HG03060 (cell line): ENCODE data around the gene LAMB4.
"Not testable (repeated sequence)": the region's sequence is repeated elsewhere in the genome, so short reads cannot be mapped to it uniquely, and the experiment has no call there.

Source experiments
- ATAC-seq: cut with Tn5 transposase; IDR thresholded peaks from one replicate; pipeline ENCODE4 v1.9.1; 2021; ENCODE audit warnings: low read depth, moderate number of reproducible peaks; ENCODE audit not compliant: unreplicated experiment

Gene LAMB4

DNA sequence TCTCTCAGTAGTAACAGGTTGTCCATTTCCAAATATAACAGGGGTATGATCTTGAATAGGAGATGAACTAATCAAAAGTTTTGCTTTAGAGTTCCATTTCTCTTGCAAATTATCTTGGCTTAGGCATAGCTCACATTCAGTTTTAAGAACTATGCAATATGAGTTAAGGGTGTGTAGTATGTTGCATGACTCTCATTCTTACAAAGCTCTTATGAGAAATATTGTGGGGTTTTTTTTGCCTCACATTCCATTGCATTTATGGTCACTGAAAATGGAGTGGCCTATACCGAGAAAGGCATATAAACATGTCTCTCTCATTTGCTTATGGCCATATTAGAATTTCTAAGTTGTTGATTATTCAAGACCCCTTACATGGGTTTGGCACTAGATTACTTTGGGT, 78.7 kb downstream of the LAMB4 start:
- no peak for ATAC-seq

DNA sequence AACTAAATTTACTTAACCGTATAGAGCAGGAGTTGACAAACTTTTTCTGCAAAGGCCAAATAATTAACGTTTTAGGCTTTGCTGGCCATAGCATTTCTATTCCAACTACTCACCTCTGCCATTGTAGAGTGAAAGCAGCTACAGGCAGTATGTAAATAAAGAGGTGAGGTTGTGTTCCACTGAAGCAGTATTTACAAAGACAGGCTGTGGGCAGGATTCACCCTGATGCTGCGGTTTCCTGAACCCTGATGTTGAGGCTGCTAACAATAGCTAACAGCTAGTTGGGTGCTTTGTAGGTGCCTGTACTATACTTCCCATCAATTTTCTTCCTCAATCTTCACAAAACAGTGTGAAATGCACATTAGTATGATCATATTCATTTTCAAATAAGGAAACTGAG, 80.2 kb downstream of the LAMB4 start:
- ATAC-seq, result peak; percentile 76

DNA sequence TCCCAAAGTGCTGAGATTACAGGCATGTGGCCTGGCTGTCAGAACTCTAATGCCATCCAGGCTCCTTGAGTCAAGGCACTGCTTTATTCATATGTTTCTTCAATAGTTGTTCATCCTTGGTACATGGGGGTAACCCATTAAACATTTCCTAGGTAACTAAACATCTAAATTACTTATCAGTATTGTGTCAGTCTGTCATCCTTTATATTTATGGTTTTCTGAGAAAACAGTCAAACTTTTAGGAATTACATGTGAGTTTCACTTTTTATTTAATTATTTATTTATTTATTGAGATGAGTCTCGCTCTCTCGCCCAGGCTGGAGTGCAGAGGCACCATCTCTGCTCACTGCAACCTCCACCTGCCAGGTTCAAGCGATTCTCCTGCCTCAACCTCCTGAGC, 81.7 kb downstream of the LAMB4 start:
- ATAC-seq, result no peak

DNA sequence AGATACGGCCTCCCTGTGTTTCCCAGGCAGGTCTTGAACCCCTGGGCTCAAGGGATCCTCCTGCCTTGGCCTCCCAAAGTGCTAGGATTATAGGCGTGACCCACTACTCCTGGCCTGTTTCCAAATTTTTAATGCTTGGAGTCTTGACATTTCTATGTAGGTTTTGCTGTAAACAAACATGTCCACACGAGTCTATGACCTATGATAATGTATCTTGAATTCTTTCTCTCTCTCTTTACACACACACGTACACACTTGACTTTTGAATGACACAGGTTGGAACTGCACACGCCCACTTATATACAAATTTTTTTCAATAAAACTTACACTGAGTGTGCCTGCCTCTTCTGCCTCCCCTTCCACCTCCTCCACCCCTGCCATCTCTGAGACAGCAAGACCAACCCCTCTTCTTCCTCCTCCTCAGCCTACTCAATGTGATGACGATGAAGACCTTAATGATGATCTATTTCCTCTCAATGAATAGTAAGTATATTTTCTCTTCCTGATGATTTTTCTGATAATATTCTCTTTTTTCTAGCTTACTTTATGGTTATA, 83.1 kb downstream of the LAMB4 start:
- ATAC-seq, result no peak

DNA sequence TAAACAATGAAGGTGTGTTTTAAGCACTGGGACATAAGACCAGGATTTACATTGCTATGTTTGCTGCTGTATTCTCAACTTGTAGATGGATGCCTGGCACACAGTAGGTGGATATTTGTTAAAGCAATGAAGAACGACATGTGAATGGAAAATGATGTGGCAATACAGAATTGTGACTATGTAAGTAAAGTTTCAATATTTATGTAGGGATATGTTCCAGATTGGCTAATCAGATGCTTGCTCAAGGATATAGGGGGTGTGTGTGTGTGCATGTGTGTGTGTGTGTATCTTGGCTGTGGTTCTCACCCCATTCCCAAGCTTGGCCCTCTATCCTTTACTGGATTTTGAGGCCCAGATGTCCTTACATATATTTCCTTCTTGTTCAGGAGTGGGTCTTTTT, 84.5 kb downstream of the LAMB4 start:
- ATAC-seq, result no peak

DNA sequence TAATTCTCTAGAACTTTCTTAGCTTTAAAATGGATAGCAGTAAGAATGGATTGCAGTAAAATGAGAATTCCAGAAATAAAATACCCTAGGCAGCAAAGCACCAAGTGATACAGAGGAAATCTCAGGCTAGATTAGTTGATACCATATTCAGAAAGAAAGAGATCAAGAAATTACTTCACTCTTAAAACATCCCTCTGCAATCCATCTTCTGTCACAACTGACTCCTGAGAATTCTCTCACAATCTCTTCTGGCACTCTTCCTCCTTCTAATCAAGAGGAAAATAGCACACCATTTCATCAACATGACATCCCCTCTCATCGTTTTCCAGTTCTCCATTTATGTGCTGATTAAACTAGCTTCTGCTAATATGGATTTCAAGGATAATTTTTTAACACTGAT, 85.0 kb downstream of the LAMB4 start:
- ATAC-seq, result no peak

DNA sequence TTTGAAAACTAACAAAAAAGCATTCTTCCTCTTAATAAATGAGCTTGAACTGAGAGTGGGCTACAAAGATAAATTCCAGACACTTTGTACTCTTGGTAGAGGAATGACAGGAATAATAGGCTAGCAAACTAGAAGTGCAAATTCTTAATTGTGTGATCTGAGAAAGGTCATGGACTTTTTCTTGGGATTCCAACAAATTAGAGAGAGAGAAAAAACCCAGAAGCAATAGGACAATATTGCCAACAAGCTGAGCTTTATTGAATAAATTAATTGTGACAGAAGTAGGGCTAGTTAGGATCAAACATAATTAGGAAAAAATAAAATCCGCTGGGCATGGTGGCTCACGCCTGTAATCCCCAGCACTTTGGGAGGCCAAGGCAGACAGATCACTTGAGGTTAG, 85.8 kb downstream of the LAMB4 start:
- no peak for ATAC-seq

DNA sequence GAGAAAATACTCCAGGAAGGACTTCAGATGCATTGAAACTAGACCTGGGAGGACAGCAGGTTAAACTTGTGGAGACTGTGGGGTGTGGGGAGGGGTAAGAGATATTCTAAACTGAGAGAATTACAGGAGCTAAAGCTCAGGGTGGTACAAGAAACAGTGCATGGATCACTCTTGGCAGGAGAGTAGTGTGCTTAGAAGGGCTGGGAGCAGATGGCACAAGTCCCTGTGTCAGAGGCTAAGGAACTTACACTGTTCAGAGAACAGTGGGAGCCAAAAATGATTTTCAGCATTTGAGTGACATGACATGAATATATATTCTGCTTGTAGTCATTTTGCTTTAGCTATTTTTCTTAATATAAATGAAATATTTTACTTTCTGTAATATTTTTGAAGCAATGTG, 91.2 kb downstream of the LAMB4 start:
- ATAC-seq, result no peak

DNA sequence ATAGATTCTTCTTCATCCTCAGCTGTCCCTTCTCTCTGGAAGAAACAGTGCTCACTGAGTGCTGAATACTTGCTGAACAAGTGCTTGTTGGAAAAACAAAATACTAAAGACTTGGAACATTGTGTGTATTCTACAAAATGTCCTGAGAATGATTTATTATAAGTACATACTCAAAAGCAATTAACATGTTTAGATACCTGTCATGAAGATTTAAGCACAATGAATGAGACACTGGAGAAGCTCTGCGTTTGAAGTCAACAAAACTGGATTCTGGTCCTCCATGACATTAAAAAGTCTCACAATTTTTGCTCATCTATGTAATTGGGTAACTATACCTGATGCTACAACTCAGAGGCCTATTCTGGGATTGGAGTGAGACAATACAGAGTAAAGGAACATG, 92.4 kb downstream of the LAMB4 start:
- ATAC-seq, result no peak

DNA sequence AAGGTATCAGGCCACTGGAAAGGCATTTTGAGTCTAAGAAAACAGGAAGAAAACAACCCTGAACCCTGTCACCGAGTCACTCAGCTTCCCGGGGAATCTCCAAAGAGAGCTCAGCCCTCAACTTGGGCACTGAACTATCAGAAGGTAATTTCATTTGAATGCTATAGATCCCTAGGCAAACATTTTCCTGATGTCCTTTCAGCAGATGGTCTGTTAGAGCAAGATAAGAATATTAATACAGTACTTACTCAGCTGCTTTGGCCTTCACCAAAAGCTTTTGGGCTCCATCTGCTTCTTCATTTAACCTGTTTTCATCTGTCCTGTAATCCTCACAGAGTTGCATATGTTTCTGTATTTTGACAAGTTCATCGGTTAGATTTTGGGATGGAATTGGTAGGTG, 93.0 kb downstream of the LAMB4 start:
- no peak for ATAC-seq

DNA sequence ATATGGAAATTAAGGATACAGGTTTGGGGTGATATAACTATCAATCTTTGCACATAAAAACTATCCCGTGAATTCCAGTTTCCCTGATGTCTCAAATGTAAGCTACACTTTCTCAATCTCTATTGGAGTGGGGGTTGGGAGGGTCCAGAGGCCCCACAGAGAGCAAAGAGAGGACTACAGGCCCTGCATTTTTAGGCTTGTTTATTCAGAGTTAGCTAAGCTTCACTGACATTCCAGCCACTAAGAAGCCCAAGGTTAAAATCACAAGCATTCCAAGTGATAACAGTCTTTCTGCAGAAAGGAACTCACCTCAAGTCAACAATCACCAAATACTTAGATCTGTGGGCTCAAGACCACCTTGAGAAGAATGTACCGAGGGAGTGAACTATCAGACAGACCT, 95.6 kb downstream of the LAMB4 start:
- ATAC-seq, result no peak

DNA sequence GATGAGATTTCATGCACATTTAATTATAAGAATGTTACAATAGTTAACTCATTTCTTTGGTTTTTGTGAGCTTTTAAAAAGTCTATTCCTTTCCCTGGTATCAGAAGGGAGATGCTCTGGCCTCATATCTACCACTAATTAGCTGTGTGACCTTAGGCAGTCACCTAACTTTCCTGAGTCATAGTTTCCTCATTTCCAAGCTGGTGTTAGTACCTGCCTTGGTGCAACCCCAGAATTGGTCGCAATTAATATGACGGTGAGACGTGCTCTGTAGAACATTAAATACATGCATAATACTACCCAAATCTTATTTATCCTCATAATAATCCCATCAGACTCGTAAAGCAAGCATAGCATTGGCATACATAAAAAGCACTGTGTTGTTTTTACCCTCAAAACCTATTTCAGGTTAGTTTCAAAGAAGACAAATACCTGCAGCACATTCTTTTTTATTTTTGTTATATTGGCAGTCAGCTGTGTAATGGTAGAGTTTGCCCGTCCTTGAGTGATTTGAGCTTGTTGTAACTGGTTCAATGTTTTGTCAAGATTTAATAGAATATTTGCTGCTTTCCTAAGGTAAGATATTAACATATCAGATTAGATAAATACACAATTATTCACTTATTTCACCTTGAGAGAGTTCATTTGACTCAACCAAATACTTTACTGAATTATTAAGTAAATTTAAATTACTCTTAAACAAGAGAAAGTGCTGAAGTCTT, 96.2 kb downstream of the LAMB4 start:
- no peak for ATAC-seq

DNA sequence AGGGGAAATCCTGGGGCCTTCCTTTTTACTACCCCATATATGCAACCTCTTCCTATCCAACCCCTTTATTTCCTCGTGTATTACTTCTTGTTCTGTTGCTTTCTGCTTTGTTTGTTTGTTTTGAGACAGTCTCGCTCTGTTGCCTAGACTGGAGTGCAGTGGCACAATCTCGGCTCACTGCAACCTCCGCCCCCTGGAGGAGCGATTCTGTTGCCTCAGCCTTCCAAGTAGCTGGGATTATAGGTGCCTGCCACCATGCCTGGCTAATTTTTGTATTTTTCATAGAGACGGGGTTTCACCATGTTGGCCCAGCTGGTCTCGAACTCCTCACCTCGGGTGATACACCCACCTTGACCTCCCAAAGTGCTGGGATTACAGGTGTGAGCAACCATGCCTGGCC, 96.9 kb downstream of the LAMB4 start:
- ATAC-seq, result not testable (repeated sequence)

DNA sequence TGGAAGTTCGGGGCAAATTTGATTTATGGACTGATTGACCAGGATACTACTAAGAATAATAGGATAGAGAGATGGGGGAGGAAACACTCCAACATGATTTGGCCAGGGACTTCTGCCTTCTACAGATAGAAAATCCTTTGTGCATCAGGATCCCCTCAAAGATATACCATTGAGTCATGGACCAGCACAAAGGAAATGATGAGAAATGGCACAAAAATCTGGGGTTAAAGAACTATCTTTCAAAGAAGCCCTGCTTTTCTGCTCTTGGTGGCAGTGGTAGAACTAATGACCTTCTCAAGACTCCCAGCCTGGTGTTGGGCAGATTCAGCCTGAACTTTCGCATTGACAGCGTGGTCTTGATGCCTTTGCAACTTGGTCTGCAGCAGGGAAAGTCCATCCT, 99.6 kb downstream of the LAMB4 start:
- ATAC-seq, result no peak

DNA sequence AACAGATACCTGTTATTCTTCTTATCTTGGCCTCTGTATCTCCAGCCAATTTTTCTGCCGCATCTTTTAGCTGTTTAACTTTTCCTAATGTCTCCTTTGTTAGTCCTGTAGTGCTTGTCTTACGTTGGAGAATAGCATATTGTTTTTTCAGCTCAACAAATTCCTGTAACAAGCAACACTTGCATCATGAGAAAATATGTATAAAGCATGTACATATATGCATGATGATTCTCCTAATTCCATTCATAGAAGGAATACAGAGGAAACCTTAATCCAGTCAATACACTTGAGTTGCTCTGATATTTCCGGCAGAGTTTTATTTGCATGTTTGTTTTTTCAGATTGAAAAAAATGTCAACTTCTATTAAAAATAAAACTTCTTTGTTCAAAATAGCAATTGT, 101.1 kb downstream of the LAMB4 start:
- ATAC-seq, result no peak

DNA sequence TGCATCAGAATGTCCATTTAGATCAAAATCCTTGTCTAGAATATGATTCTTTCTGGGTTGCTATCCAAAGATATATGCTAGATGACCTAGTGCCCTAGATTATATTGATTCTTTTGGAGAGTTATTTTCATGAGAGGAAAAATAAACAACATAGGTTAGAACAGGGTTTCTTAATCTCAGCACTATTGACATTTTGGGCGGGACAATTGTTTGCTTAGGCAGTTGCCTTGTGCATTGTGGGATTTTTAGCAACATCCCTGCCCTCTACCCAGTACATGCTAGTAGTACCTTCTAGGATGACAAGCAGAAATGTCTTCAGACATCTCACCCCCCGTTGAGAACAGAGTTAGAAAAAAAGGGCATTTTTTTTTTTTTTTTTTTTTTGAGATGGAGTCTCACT, 102.0 kb downstream of the LAMB4 start:
- ATAC-seq, result no peak

DNA sequence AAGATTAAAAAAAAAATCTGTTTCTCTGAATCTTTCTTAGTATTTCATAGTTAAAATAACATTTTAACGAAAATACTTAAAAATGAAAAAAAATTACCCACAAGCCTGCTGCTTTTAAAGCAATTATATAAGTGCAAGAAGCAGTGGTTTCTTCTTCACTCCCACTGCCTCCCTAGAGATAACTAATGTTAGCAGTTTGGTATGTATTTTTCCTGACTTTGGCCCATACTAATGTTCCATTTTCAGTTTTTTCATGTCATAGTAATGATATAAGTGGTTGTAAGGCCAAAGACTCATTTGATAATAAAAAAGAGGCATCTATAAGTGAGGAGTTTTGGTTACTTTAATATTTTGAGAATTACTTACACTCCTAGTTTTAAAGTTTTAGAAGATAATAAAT, 102.9 kb downstream of the LAMB4 start:
- ATAC-seq, result no peak

DNA sequence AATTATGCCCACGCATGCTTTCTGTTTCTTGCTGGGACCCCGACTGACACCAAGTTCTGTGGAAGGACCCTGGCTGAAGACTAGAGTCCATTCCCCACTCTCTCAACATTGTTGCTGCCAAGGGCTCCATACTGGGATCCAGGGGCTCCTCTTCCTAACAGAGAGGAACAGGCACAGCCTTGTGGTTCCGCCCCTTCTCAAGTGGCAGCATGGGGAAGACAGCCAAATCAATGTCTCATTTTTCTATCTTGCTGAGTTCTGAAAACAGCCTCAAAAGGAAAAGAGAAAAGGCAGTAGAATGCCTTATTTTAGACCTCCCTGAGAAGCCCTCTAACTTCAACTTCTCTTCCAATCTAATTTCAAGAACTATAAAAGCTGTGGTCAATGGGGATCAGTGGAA, 103.5 kb downstream of the LAMB4 start:
- no peak for ATAC-seq

DNA sequence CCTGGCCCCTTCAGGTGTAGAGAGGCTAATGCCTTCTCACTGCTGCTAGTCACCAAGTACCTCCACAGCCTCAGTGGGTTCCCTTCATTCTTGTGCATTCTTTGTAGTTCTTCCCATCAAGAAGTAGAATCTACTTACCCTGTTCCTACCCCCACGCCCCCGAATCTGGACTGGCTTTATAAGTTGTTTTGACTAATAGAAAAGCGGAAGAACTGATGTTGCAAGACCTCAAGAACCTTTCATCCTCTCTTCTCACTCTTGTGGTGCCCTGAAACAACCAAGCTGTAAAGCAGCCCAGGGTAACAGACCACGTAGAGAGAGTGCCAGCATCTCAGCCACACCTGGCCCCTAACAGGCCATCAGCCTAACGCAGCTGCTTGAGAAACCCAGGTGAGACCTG, 104.0 kb downstream of the LAMB4 start:
- no peak for ATAC-seq

DNA sequence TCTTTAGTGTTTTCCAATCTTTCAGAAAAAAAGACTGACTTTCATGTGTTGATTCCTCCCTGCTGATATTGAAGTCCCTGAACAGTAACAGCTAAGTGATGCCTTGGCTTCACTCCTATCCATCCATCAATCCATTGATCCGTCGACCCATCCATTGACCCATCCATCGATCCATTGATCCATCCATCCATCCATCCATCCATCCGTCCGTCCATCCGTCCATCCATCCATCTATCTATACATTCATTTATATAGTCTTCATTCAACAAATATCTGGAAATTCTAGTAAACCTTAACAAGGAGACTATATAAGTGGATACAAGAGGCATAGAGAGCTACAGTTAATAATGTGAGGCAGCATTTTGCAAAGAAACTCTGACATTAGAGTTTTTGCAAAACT, 105.6 kb downstream of the LAMB4 start:
- no peak for ATAC-seq

DNA sequence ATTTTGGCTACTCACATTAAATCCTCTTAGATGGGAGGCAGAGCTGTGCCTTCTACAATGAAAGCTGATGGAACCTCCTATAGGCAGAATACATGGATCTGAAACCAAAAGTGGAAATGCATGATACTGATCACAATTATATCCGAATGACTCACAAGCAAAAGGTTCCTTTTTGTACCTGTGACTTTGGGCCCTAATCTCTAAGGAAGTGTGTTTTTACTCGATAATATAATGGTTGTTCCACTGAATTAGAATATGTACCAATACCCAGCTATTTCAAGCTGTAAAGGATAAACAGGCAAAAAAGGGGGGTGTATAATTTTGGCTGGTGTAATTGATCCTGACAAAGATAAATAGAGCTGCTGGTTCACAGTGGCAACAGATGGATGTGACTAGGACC, 109.6 kb downstream of the LAMB4 start:
- ATAC-seq, result no peak

DNA sequence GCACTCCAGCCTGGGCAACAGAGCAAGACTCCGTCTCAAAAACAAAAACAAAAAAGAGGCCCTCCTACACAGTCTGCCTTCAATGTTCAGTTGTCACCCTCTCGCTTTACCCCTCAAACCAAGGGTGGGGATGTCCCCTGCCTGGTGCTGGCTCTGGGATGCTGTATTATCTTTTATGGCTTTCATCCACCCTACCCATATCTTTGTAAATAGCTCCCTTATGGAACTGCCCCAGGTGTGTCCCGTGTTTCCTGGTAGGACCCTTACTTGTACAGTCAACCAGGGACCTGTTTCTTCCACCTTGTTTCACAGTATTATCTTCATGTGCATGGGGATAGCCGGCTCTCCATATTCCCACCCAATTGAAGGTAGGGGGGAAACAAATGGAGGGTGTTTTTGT, 111.5 kb downstream of the LAMB4 start:
- no peak for ATAC-seq

DNA sequence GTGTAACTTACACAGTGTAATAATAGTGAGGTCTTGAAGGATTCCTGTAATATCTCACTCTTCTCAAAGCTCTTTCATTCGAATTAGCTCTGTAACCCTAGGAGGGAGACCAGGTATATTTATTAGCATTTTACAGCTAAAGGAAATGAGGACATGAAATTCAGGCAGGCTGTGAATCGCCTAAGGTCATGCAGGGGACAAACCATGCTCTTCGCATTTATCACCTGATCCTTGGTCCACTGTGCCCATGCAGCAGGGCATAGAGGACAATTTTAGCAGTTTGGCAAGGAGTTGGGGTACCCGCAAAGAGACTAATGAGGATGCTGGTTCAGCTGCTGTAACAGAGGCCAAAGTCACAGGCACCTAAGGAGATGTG, 112.4 kb downstream of the LAMB4 start:
- ATAC-seq, result no peak
